Duodenal mucosa (tissue), 2 donors: ENCODE results near the gene FTSJ3.

Experiments
- H3K27ac ChIP-seq: one replicate; pipeline ENCODE4 v1.7.0; 2013; ENCODE audit warnings: low read depth, low read length
- H3K27me3 ChIP-seq, 2 donors: one replicate each; pipeline ENCODE4 v1.7.0; 2013; ENCODE audit warnings: low read length in 2 of 2, control low read depth in 1 of 2; ENCODE audit not compliant: insufficient read depth in 2 of 2, control insufficient read depth in 1 of 2
- H3K36me3 ChIP-seq, 2 donors: one replicate each; pipeline ENCODE4 v1.7.0; 2013; ENCODE audit warnings: low read length in 2 of 2, control low read depth in 1 of 2; ENCODE audit not compliant: insufficient read depth in 2 of 2, control insufficient read depth in 1 of 2
- H3K4me1 ChIP-seq, 2 donors: one replicate each; pipeline ENCODE4 v1.7.0; 2013; ENCODE audit warnings: low read length in 2 of 2, control low read depth in 1 of 2; ENCODE audit not compliant: insufficient read depth in 2 of 2, control insufficient read depth in 1 of 2
- H3K4me3 ChIP-seq, 2 donors: one replicate each; pipeline ENCODE4 v1.7.0; 2013; ENCODE audit warnings: low read length in 2 of 2, low read depth in 1 of 2
- H3K9ac ChIP-seq, 2 donors: one replicate each; pipeline ENCODE4 v1.7.0; 2013; ENCODE audit warnings: low read length in 2 of 2, low read depth in 1 of 2
- H3K9me3 ChIP-seq, 2 donors: one replicate each; pipeline ENCODE4 v1.7.0; 2013; ENCODE audit warnings: low read length in 2 of 2, control low read depth in 1 of 2; ENCODE audit not compliant: control insufficient read depth in 1 of 2

The FTSJ3 gene

DNA sequence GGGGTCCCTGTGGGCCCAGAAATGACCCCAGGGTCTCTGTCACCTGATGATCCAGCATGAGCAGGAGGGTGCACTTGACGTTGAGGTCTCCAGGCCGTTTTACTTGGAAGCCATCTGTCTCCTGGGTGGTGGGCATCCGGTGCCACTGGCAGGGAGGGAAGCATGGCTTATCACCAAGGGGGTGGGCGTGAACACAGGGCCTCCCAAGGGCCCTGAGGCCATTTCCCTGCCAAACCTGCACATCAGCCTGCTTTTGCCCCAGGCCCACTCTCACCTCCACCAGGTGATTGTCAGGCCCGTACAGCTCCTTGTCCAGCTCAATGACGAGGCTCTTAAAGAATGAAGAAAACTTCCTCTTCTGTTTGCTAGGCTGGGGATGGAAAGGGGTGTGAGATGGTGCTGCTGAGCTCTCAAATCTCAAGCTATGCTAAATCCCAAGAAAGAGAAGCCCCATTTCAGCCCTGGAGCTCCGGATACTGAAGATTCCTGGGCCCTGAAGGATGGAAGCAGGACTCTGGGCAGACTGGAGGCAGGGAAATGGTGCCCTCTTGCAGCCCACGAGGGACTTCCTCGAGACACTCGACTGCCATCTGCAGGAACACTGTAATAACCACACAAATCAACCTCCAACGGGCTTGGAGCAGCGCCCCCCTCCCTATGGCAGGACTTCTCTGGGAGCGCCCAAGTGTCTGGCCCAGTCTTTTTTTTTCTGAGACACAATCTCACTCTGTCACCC lies 7.1 kb upstream of the FTSJ3 start:
- H3K27ac ChIP-seq, result no peak overlapping the region

DNA sequence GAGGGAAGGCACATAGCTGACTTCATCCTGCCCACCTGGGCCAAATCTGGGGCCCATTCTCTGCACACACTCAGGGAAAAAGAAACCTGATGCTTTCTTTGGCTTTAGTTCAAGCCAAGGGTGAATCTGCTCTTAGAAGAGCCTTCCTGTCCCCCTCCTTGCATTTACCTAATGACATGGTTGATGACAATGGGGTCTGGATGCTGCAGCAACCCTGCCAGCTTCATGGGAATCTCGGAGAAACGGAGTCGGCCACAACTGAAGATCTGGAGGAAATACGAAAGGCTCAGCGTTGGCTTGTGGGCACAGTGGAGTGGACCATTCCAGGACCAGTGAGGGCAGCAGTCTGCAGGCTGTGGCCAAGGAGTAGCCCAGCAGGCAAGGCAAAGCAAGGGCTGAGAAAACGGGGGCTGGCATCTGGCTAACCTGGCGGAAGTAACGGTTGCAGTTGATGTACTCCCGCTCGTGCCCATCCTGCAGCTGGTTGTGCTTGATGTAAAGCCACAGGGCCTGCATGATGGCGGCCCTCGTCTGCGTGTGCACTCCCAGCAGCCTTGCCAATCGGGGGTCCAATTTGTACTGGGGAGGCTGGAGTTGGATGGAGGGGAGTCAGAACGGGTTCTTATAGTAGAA lies 6.4 kb upstream of the FTSJ3 start:
- Histone ChIP-seq H3K9me3 (no peaks in the 10 kb centered on the region), H3K27ac (no peak overlapping the region), H3K9ac (no peak overlapping the region), H3K4me3 (no peak overlapping the region), H3K36me3 (peaks cover 72 to 90% of the 10 kb centered on the region in 2 donors), H3K27me3 (no peaks in the 10 kb centered on the region), H3K4me1 (peaks cover 8 to 9% of the 10 kb centered on the region in 2 donors)

More for the DNA sequence above, 7.1 kb upstream of the FTSJ3 start:
- Histone ChIP-seq H3K9me3 (no peaks in the 10 kb centered on the region), H3K36me3 (peaks cover 64 to 85% of the 10 kb centered on the region in 2 donors), H3K4me1 (peaks cover 14% of the 10 kb centered on the region in 2 donors), H3K4me3 (no peak overlapping the region), H3K27me3 (no peaks in the 10 kb centered on the region), H3K9ac (no peak overlapping the region)

DNA sequence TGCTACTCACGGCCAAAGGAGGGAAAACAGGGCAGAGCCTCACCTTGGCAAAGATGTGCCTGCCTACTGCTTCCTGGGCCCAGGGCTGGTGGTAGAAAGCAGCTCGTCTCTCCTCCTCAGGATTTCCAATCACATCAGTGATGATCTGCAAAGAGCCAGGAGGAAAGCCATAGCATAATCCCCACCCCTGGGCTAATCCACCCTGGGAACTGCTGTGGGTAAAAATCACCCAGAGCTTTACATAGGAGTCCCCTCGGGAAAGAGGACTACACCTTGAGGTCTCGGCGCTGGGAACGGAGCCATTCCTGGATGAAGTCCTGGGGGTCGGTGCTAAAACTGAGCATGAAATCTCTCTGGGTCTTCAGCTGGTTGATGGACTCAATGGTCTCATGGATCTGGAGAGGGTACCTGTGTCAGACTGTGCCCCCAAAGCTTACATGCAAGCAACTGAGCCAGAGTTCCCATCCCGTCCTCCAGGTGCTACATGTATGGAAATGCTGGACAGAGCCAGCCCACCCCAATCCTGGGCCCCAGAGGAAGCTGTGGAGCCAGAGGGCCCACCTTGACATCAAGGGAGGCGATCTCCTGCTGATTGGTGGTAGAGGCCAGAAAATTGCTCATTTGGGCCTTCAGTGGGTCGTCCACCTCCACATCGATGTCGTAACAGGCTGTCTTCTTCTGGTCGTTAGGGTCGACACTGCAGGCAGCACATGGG lies 5.7 kb upstream of the FTSJ3 start:
- Histone ChIP-seq H3K9me3 (no peaks in the 10 kb centered on the region), H3K9ac (no peak overlapping the region), H3K36me3 (peaks cover 73 to 93% of the 10 kb centered on the region in 2 donors), H3K4me3 (no peak overlapping the region), H3K27ac (no peak overlapping the region), H3K27me3 (no peaks in the 10 kb centered on the region), H3K4me1 (peaks cover 9% of the 10 kb centered on the region in 2 donors)

DNA sequence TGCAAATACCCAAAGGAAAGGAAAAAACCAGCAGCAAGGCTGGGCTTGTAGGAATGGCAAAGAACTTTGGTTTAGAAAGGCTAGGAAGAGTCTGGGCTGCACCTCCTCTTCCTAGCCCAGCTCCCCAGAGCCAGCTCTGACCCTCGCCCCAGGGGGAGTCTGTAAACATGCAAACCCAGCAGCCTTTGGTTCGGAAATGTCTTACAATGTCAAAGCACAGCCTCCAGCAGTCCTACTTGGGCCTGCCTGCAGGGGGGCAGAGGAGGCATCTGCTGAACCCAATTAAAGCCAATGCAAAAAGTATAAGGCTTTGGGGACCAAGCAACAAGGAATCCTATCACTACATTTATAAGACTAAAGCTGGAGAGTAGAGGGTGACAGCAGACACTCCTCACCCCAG lies 5.0 kb upstream of the FTSJ3 start:
- no peak overlapping the region for H3K4me3 ChIP-seq
- H3K9me3 ChIP-seq, result no peaks in the 10 kb centered on the region
- H3K27ac ChIP-seq, result no peak overlapping the region
- no peak overlapping the region for H3K9ac ChIP-seq
- H3K4me1 ChIP-seq, result peaks cover 12 to 14% of the 10 kb centered on the region in 2 donors
- peaks cover 67 to 85% of the 10 kb centered on the region in 2 donors for H3K36me3 ChIP-seq
- H3K27me3 ChIP-seq, result no peaks in the 10 kb centered on the region

- H3K27ac ChIP-seq, result no peak overlapping the region
- peaks cover 65 to 81% of the 10 kb centered on the region in 2 donors for H3K36me3 ChIP-seq
Observed at GRCh38 chr17:63832014-63832413, 4.6 kb upstream of the FTSJ3 start.

GRCh38 chr17:63831505-63831904 lies 4.0 kb upstream of the FTSJ3 start:
- Histone ChIP-seq H3K36me3 (peaks cover 61 to 76% of the 10 kb centered on the region in 2 donors), H3K4me3 (no peak overlapping the region), H3K9me3 (no peaks in the 10 kb centered on the region)

More at GRCh38 chr17:63832014-63832413, 4.6 kb upstream of the FTSJ3 start:
- no peak overlapping the region for H3K9ac ChIP-seq
- no peaks in the 10 kb centered on the region for H3K27me3 ChIP-seq
- H3K4me1 ChIP-seq, result peaks cover 12 to 14% of the 10 kb centered on the region in 2 donors
- H3K9me3 ChIP-seq, result no peaks in the 10 kb centered on the region
- H3K4me3 ChIP-seq, result no peak overlapping the region

DNA sequence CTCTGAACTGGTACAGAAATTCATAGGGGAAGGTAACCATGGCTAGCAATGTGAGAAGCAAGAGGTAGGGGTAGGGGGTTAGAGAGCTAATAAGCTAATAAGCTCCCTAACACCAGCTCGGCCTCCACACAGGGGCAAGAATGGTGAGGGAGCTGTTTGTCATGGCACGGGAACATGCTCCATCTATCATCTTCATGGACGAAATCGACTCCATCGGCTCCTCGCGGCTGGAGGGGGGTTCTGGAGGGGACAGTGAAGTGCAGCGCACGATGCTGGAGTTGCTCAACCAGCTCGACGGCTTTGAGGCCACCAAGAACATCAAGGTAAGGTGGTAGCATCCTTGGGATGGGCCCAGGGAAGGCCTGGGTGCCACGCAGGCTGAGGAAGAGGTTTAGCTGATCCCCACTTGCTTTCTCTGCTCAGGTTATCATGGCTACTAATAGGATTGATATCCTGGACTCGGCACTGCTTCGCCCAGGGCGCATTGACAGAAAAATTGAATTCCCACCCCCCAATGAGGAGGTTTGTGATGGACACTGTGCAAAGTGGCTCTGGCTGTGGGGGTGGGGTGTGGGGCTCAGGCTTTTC lies 3.5 kb upstream of the FTSJ3 start:
- H3K9me3 ChIP-seq, result no peaks in the 10 kb centered on the region
- H3K9ac ChIP-seq, result no peak overlapping the region
- H3K27me3 ChIP-seq, result no peaks in the 10 kb centered on the region
- H3K4me1 ChIP-seq, result peaks cover 16 to 18% of the 10 kb centered on the region in 2 donors
- no peak overlapping the region for H3K27ac ChIP-seq
- H3K36me3 ChIP-seq, result peaks cover 60 to 71% of the 10 kb centered on the region in 2 donors
- H3K4me3 ChIP-seq, result no peak overlapping the region

More at GRCh38 chr17:63831505-63831904, 4.0 kb upstream of the FTSJ3 start:
- H3K4me1 ChIP-seq, result peaks cover 12 to 14% of the 10 kb centered on the region in 2 donors
- H3K9ac ChIP-seq, result no peak overlapping the region
- H3K27ac ChIP-seq, result no peak overlapping the region
- no peaks in the 10 kb centered on the region for H3K27me3 ChIP-seq

DNA sequence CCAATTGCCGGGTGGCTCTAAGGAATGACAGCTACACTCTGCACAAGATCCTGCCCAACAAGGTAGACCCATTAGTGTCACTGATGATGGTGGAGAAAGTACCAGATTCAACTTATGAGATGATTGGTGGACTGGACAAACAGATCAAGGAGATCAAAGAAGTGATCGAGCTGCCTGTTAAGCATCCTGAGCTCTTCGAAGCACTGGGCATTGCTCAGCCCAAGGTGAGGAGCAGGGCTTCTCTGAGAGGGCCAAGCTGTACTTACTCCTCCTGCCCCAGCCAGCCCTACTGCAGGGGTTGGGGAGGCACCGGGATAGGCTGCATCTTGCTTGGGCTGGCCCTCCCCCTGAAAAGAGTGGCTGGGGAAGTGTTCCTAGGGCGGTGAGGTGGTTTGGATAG lies 2.8 kb upstream of the FTSJ3 start:
- Histone ChIP-seq H3K9ac (no peak overlapping the region), H3K9me3 (no peaks in the 10 kb centered on the region), H3K4me3 (no peak overlapping the region), H3K4me1 (peaks cover 22 to 23% of the 10 kb centered on the region in 2 donors), H3K27ac (no peak overlapping the region), H3K27me3 (no peaks in the 10 kb centered on the region), H3K36me3 (peaks cover 59 to 71% of the 10 kb centered on the region in 2 donors)

GRCh38 chr17:63828936-63829335 lies 1.5 kb upstream of the FTSJ3 start:
- Histone ChIP-seq H3K9ac (peak overlapping the region; percentile 76), H3K36me3 (peaks cover 66 to 72% of the 10 kb centered on the region in 2 donors), H3K4me3 (peak overlapping the region in 1 of 2 donors; percentile 99), H3K27me3 (no peaks in the 10 kb centered on the region), H3K27ac (no peak overlapping the region), H3K9me3 (no peaks in the 10 kb centered on the region), H3K4me1 (peaks cover 22 to 25% of the 10 kb centered on the region in 2 donors)
